ENCODE results near the gene CD38. TPM values are rescaled to one million over a fixed set of nuclear protein-coding genes. Genes with fewer than 3 reads are reported as not detected.

Gene CD38
- total RNA-seq, 3 donors from 2014 or later: 2.0 to 47.2 (median 2.6) TPM

DNA sequence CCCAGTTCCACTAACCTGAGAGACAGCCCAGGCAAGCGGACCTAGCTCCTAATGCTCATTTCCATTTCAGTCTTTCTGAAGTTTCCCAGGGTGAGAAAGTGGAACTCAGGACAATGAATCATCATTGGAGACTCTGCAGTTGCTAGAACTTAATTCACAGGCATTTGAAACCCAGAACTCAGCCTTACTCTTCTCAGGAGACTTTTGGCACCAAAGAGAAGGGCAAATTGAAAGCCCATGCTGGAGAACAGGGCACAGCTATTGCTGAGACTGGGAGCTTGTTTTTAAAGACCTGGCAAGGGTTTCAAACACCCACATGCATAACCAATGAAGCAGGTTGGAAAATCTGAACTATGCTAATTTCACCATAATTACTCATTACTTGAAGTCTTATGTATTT is 39.3 kb upstream of the CD38 start:
- H3K27ac ChIP-seq: no peak overlapping the region
- H3K36me3 ChIP-seq: no peaks in the 10 kb centered on the region
- intact Hi-C loops (cut with DNase I; ENCODE audit: low total_unique reads): no loop called here
- DNase-seq (ENCODE audit: low spot score in 2 of 2): no peak
- no peaks in the 10 kb centered on the region for H3K9me3 ChIP-seq
- H3K4me1 ChIP-seq: no peaks in the 10 kb centered on the region
- TF ChIP-seq, protein P1, sequence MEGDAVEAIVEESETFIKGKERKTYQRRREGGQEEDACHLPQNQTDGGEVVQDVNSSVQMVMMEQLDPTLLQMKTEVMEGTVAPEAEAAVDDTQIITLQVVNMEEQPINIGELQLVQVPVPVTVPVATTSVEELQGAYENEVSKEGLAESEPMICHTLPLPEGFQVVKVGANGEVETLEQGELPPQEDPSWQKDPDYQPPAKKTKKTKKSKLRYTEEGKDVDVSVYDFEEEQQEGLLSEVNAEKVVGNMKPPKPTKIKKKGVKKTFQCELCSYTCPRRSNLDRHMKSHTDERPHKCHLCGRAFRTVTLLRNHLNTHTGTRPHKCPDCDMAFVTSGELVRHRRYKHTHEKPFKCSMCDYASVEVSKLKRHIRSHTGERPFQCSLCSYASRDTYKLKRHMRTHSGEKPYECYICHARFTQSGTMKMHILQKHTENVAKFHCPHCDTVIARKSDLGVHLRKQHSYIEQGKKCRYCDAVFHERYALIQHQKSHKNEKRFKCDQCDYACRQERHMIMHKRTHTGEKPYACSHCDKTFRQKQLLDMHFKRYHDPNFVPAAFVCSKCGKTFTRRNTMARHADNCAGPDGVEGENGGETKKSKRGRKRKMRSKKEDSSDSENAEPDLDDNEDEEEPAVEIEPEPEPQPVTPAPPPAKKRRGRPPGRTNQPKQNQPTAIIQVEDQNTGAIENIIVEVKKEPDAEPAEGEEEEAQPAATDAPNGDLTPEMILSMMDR (IDR thresholded peaks at IDR 0.05): no peak
- no peak overlapping the region for H3K4me3 ChIP-seq
- no peaks in the 10 kb centered on the region for H3K27me3 ChIP-seq

DNA sequence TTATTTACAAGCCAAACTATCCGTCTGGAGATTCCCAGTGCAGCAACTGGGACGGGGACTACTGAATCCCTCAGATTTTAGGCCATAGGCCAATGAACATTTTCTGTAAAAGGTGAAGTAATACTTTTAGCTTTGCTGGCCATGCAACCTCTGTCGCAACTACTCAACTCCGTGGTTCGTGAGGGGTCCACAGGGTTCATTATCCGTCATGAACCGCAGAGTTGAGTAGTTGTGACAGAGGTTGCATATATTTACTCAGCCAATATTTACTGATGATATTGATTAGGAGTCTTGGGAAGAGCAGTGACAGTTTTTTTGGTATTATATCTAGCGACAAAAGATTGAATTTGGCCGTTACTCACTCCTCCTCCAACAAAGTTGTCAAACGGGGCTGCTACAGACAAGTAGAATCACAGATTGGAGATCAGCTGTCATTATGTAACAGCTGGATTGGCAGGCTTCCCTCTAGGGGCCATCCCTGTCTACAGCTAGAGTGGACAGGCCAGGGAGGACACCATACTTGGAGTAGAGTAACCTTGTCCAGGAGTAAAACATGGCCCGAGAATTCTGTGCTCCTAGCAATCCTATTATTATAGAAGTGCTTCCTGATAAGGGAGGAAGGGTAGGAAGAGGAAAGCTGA is 37.2 kb upstream of the CD38 start:
- Histone ChIP-seq H3K9me3 (no peaks in the 10 kb centered on the region), H3K4me1 (no peaks in the 10 kb centered on the region), H3K27me3 (no peaks in the 10 kb centered on the region), H3K36me3 (no peaks in the 10 kb centered on the region), H3K4me3 (no peak overlapping the region), H3K27ac (no peak overlapping the region)
- intact Hi-C loops (cut with DNase I; ENCODE audit: low total_unique reads): no loop called here
- no peak for DNase-seq (ENCODE audit: low spot score in 2 of 2)
- TF ChIP-seq, protein P1 (IDR thresholded peaks at IDR 0.05): no peak
- TF ChIP-seq POLR2A (IDR thresholded peaks at IDR 0.05) (no peak), POLR2AphosphoS5 (IDR thresholded peaks at IDR 0.05) (no peak)

DNA sequence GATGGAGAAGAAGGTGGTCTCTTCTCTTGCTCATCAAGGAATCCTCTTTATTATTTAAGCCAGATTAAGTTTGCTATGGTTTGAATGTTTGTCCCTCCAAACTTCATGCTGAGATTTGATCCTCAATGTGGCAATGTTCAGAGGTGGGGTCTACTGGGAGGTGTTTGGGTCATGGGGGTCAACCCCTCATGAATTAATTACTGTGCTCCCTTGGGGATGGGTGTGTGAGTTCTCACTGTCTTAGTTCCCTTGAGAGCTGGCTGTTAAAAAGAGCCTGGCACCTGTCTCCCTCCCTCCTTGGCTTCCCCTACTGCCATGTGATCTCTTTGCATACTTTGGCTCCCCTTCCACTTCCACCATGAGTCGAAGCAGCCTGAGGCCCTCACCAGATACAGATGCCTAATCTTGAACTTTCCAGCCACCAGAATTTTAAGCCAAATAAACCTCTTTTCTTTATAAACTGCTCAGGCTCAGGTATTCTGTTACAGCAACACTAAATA is 36.0 kb upstream of the CD38 start:
- H3K4me3 ChIP-seq: no peak overlapping the region
- H3K4me1 ChIP-seq: no peaks in the 10 kb centered on the region
- no peak overlapping the region for H3K27ac ChIP-seq
- DNase-seq (ENCODE audit: low spot score in 2 of 2): no peak
- no peaks in the 10 kb centered on the region for H3K27me3 ChIP-seq
- TF ChIP-seq POLR2AphosphoS5 (IDR thresholded peaks at IDR 0.05) (no peak), POLR2A (IDR thresholded peaks at IDR 0.05) (no peak)
- TF ChIP-seq, protein P1 (IDR thresholded peaks at IDR 0.05): no peak
- intact Hi-C loops (cut with DNase I; ENCODE audit: low total_unique reads): no loop called here
- no peaks in the 10 kb centered on the region for H3K9me3 ChIP-seq
- no peaks in the 10 kb centered on the region for H3K36me3 ChIP-seq

DNA sequence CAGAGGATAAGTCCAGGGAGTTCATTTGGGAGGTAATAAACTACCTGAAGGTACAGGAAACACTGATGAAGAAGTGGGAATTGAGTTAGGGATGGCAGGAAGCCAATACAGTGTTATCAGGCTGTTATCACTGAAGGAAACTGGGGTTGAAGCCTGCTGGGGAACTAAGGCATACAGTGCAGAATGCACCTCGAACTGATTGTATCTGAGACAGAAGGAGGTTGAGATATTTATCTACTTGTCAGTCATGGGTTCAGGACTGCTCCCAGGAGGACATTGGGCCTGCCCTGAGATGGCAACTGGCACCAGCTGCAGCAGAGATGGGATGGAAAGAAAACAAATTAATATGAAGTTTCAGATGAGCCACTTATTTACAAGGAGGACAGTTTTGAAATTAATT is 35.5 kb upstream of the CD38 start:
- Histone ChIP-seq H3K4me1 (no peaks in the 10 kb centered on the region), H3K27ac (no peak overlapping the region), H3K36me3 (no peaks in the 10 kb centered on the region), H3K9me3 (no peaks in the 10 kb centered on the region), H3K4me3 (no peak overlapping the region), H3K27me3 (no peaks in the 10 kb centered on the region)
- no peak for TF ChIP-seq POLR2A (IDR thresholded peaks at IDR 0.05)
- TF ChIP-seq, protein P1 (IDR thresholded peaks at IDR 0.05): no peak
- TF ChIP-seq POLR2AphosphoS5 (IDR thresholded peaks at IDR 0.05): no peak
- intact Hi-C loops (cut with DNase I; ENCODE audit: low total_unique reads): no loop called here
- no peak for DNase-seq (ENCODE audit: low spot score in 2 of 2)

DNA sequence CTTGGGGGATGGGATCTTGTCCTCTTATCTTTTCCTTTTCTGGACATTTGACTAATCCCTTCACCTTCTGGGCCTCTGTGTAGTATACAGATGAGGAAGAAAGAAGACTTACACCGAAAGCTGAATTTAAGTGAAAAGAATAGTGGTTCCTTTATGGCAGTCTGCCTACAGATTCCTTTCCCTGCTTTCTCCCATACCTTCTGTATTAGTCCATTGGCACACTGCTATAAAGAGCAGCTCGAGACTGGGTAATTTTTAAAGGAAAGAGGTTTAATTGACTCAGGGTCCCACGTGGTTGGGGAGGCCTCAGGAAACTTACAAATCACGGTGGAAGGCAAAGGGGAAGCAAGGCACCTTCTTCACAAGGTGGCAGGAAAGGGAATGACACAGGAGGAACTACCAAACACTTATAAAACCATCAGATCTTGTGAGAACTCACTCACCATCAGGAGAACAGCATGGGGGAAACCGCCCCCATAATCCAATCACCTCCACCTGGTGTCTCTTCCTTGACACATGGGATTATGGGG is 34.0 kb upstream of the CD38 start:
- intact Hi-C loops (cut with DNase I; ENCODE audit: low total_unique reads): no loop called here
- Histone ChIP-seq H3K27ac (no peak overlapping the region), H3K4me1 (no peaks in the 10 kb centered on the region), H3K36me3 (no peaks in the 10 kb centered on the region), H3K4me3 (no peak overlapping the region), H3K9me3 (no peaks in the 10 kb centered on the region), H3K27me3 (no peaks in the 10 kb centered on the region)
- TF ChIP-seq, protein P1 (IDR thresholded peaks at IDR 0.05): no peak
- no peak for TF ChIP-seq POLR2A (IDR thresholded peaks at IDR 0.05)
- DNase-seq (ENCODE audit: low spot score in 2 of 2): no peak
